ENCODE measurements around the gene ELFN2. TPM values are rescaled to one million over a fixed set of nuclear protein-coding genes. Genes with fewer than 3 reads are reported as not detected.

The ELFN2 gene
- total RNA-seq, 1 experiment from 2014 or later, result 0.34 TPM

DNA sequence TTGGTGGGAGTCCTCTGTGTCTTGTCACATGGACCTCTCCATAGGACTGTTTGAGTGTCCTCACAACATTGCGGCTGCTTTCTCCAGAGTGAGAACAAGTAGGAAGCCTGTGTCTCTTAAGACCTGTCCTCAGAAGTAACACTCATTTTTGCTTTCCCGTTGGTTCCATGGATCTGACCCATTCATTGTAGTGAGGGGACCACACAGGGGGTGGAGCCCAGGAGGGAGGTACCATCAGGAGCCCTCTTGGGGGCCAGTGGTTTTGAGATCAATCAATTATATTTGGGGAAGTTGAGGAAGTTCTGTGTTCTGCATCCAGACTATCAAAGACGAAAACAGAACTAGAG, 5.4 kb upstream of the ELFN2 start:
- DNase-seq (ENCODE audit: low read depth, low spot score), result no peak
- in situ Hi-C loops (cut with HindIII; ENCODE audit: low pct_unique_long_range_greater_than_20kb, low sequenced_read_pairs), result no loop called here

DNA sequence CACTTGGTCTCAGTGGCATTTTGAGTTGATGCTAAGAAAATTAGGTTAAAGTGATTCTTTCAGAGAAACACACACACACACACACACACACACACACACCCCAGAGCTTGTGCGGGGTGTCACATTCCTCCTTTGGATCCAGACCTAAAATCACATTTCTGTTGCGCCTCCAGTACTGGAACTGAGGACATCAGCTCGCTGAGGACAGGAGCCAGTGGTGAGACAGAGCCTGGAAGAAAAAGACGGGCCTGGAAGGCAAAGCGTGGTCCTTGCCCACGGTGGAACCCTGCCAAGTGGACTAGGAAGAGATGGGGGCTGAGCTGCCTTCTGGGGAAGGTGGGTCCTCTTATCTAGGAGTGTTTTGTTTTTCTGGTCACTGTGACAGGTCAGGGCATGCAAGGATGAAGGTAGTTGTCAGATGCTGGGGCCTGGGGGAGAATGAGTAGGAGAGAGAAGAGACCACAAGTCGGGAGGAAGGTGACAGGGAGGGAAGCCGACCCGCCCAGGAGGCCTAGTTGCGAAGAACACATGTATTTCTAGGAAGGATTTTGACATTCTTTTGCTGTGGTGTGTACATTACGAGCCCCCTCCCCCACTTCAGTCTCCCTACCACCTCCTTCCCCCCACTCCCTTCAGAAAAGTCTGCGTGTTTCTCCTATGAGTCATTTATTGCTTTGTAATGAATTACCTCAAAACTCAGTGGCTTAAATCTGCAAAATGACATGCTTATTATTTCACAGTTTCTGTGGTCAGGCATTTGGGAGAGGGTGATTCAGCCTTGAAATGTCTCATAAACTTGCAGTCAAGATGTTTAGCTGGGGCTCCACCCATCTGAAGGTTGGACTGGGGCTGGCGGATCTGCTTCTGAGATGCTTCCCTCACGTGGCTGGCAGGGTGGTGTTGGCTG, 4.8 kb upstream of the ELFN2 start:
- in situ Hi-C loops (cut with HindIII; ENCODE audit: low pct_unique_long_range_greater_than_20kb, low sequenced_read_pairs), result no loop called here
- peak; percentile 44 for DNase-seq (ENCODE audit: low read depth, low spot score)

DNA sequence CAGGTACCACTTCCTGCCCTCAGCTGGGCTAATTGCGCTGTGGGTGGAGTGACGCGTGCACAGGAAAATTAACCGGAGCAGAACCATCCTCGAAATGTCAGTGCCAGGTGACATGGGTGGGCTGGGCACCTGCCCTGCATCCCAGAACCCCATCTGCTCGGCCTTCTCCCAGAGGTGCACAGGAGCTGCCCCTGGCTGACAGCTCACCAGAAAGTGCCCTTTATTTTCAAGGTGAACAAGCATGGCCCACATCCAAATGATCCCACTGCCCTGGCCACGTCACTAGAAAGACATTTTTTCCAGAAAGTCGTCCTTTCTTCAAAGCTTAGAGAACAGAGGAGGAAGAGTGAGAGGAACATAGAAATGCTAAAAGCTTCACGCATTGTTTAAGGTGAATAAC, 4.1 kb upstream of the ELFN2 start:
- DNase-seq (ENCODE audit: low read depth, low spot score), result no peak
- in situ Hi-C loops (cut with HindIII; ENCODE audit: low pct_unique_long_range_greater_than_20kb, low sequenced_read_pairs), result no loop called here

DNA sequence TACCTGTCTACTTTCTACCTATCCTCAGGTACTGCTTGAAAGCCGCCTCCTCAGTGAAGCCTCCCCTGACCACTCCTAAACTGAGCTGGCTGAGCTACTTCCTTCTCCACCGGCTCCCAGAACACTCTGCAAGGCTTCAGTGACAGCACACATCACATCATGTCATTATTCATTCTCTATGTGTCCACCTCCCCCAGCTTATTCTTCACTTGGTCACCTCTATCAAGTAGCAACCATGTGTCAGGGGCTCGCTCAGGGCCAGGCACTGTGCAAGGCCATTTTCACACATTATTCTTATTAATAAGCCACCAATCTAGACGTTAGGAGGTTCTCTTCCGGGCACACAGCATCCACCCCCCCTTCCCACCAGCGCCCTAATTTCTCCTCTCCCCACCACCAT, 3.7 kb upstream of the ELFN2 start:
- no peak for DNase-seq (ENCODE audit: low read depth, low spot score)
- in situ Hi-C loops (cut with HindIII; ENCODE audit: low pct_unique_long_range_greater_than_20kb, low sequenced_read_pairs), result no loop called here

DNA sequence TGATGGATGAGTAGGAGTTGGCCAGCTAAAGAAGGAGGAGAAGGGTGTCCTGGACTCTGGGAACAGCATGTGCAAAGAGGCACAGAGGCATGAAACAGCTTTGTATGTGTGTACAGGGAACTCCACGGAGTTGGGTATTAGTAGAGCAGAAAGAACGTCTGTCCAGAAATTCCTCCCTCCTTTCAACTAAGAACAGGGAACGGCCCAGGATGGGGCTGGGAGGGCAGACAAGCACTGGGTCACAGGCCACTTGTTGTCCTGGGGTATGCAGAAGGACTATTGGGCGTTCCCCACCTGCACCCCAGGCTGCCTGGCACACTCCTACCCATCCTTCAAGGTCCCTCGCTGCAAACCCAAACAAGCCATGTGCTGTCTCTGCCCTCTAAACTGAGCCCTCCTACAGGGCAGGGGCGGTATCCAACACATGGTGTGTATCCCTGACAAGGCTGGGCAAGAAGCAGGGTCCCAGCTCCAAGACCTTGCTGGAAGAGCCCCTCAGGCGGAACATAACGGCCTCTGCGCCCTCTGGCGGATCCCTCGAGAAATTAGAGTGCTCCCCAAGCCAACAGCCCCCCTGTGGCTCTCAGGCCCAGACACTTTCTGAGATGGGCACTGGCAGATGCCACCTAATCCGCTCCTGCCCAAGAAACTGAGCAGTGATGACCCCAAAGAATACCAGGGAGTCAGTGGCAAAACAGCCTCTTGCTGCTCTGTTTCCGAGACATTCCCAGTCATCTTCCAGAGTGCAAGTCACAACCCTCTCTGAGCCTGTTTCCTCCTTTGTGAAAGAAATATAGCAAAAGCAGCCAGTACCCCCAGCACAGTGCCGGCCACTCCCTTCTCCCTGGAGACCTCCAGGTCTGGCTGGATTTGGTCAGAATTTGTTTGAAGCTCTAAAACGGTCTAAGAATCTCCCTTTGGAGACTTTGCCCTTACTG, 1.6 kb upstream of the ELFN2 start:
- in situ Hi-C loops (cut with HindIII; ENCODE audit: low pct_unique_long_range_greater_than_20kb, low sequenced_read_pairs), result no loop called here
- peak; percentile 73 for DNase-seq (ENCODE audit: low read depth, low spot score)

DNA sequence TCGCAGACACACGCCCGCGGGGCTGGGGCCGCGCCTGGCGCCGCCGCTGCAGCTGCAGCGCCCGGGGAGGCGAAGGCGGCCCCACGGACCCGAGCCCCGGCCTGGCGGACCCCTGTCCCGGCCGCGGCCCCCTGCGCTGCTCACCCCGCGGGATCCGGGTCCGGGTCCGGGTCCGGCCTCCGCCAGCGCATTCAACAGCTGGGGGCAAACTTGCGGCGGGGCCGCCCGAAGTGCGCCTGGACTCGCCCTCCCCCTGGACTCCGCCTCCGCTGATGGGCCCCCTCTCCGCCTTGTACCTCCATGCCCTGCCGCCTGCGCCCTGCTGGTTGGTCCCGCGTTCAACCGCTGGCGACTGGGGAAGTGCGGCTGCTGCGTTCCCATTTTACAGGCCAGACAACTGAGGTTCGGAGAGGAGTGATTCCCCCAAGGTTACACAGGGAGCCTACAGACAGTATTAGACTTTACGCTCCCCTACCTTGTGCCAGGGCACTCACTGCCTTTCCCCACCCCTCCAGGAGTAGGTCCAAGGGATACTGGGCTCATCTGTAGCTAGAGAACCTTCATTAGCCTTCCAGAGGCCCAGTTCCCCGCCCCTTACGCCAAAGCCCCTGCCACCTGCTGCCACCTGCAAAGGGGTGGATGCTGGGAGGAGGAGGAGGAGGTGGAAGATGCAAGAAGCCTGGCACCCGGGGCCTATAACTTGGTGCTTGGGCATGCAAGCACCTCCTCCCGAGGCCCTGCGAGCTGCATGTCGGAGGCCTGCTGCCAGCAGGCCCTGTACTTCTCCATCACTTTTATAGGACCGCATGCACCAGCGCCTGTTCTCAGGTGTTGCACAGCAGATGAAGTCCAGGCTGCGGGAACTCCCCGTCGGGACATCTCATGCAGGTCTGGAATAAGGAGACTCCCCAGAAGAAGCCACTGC, 694 bp upstream of the ELFN2 start:
- DNase-seq (ENCODE audit: low read depth, low spot score), result no peak
- in situ Hi-C loops (cut with HindIII; ENCODE audit: low pct_unique_long_range_greater_than_20kb, low sequenced_read_pairs), result no loop called here

DNA sequence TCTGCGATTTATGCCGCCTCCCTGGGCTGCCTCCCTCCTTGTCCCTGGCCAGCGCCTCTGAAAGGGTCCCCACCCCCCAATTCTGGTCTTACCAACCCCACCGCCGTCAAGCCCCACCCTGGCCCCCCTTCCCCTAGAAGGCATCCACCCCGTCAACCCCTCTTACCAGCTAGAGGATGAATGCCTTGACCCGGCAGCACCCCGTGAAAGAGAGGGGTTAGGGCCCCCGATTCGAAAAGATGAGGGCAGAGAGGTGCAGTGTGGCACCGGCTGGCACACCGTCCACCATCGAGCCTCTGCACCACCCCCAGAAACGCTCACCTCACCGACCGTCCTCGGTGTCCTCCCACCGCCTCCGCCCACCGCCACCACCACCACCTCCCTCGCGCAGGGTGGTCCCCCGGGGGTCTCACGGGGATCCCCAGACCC, 559 bp downstream of the ELFN2 start:
- in situ Hi-C loops (cut with HindIII; ENCODE audit: low pct_unique_long_range_greater_than_20kb, low sequenced_read_pairs), result no loop called here
- no peak for DNase-seq (ENCODE audit: low read depth, low spot score)

DNA sequence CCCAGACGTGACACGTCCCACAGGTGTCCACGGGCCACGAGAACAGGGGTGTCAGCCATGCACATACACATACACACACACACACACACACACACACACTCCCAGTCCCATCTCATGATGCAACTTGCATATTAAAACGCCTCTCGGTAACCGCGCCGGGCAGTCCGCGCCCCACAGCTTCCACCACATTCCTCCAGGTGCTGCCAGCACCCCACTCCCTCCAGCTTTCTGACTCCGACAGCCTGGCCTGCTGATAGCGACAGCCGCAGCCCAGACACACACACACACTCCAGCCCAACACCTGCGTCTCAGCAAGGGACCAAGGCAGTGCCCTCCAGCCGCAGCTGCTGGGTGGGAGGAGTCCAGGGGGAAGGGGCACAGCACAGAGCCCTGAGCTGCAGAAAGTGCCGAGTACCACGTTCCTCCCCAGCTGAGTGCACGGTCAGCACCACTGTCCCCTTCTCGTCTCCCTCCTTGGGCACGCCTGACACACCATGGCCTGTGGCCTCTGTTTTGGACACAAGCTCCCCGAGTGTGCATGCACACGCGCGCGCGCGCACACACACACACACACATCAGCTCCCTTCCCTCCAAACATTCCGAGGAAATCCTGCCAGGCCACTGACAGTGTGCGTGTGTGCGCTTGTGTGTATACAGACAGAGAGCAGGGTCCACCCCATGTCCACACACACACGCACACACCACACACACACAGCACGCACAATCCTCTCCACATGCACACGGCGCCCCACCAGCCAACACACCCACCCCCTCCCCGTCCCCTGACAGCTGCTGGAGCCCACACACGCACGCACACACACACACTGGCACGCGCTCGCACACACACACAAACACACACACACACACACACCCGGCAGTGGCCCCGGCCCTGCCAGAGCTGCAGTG, 1.2 kb downstream of the ELFN2 start:
- no peak for DNase-seq (ENCODE audit: low read depth, low spot score)
- in situ Hi-C loops (cut with HindIII; ENCODE audit: low pct_unique_long_range_greater_than_20kb, low sequenced_read_pairs), result no loop called here

DNA sequence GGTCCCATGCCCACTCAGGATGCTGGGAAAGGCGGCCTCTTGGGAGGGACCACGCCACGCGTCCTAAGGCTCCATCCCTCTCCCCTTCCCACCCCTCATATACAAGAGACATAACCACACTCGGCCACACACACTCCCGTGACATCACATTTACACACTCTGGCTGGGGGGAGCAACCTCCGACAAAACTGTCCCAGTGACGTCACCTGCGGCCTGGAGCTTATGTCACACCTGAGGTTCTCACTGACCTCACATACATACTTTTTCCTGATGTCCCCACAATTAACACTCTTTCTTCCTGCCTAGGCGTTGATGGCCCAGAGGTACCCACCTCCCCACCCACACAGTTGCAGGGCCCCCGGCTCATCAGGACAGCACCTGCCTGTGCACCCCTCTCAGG, 1.9 kb downstream of the ELFN2 start:
- DNase-seq (ENCODE audit: low read depth, low spot score), result no peak
- in situ Hi-C loops (cut with HindIII; ENCODE audit: low pct_unique_long_range_greater_than_20kb, low sequenced_read_pairs), result no loop called here

DNA sequence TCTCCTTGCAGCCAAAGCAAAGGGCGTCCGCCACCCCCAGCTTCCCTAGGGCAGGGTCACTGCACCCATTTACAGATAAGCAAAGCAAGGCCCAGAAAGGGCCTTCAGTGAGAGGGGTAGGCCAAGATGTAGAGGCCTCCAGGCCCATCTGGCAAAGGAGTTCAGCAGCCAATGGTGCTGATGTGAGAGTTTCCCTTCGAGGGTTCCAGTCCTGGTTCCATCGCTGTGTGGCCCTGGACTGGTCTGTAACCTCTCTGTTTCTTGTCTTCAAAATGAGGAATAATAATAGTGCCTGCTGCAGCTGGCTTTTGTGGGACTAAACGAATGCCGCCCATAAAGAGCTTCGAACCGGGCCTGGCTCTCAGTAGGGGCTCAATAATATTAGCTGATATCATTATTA, 4.0 kb downstream of the ELFN2 start:
- no peak for DNase-seq (ENCODE audit: low read depth, low spot score)
- in situ Hi-C loops (cut with HindIII; ENCODE audit: low pct_unique_long_range_greater_than_20kb, low sequenced_read_pairs), result no loop called here

DNA sequence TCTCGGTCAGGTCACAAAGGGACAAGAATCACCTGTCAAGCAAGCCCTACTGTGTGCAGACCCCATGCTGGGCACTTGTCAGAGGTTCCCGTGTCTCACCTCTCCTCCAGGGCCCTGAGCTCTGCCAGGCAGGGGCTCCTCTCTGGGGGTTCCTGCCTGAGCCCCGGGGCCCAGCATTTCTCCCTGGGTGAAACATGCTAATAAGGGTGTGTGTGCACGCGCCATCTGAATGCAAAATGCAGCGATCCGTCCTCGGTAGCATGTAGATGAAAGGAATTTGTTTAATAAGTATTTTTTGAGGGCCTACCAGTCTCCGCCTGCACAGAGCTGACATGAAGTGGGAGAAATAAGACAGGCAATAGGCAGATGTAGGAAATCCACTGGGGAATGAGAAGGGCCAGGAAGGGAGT, 5.8 kb downstream of the ELFN2 start:
- in situ Hi-C loops (cut with HindIII; ENCODE audit: low pct_unique_long_range_greater_than_20kb, low sequenced_read_pairs), result no loop called here
- no peak for DNase-seq (ENCODE audit: low read depth, low spot score)

DNA sequence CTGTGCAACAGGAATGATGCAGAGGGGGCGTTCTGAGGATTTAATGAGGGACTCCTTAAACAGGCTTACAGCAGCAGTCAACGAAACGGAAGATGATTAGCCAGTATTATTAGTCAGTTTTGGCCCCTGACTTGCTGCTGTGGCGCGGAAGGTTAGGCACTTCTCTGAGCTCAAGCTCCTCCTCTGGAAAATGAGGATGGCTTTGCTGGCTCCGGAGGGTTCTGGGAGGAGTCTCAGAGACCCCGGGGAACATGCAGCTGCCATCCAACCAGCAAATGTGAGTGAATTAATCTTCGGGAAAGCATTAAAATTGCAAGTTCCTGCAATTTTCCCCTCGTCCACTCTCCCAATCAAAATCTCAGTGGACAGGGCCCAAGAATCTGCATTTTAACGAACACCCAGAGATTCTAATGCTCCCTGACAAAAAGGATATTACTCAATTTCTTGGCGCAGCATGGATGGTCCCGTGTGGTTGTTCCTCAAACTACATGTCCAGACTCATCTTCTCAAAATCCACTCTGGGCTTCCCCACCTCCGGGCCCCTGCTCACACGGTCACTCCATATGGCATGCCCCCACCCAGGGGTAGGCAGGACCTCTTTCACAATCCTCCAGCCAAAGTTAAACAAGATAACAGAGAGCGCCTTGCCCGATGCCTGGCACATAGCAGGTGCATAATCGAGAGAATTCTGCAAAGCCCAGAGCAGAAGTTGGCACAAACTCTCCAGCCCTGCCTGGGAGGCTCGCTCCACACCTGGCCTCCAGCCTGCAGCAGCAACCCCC, 6.4 kb downstream of the ELFN2 start:
- no peak for DNase-seq (ENCODE audit: low read depth, low spot score)
- in situ Hi-C loops (cut with HindIII; ENCODE audit: low pct_unique_long_range_greater_than_20kb, low sequenced_read_pairs), result no loop called here

DNA sequence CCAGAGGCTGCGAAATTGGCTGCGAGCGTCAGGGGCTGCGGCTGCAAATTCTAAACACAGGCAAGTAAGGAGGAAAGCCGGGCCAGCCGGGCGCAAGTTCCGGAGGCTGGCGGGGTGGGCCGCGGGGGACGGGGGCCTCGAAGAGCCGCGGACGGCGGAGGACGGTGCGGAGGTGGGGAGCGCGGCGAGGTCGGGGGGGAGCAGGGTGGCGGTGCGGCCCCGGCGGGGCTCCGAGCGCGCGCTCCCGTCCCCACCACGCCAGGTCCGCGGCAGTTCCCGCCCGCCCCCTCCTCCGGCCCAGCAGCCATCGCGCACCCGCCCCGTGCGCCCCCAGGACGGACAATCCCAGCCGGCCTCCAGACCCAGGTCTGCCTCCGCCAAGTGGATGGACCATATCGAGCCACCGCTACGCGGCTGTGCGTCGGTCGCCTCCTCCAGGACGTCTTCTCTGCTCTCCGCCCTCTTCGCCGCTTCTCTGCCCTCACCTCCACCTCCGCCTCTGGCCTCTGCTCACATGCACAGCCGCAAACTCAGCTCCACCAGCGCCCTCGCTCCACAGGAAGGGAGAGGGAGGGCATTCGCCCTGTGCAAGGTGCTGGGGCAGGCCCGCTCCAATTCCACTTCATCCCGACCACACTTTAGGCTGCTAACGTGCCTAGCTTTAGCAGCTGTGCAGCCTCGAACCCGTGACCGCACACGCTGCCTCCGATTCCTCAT, 7.2 kb downstream of the ELFN2 start:
- in situ Hi-C loops (cut with HindIII; ENCODE audit: low pct_unique_long_range_greater_than_20kb, low sequenced_read_pairs), result no loop called here
- DNase-seq (ENCODE audit: low read depth, low spot score), result no peak

DNA sequence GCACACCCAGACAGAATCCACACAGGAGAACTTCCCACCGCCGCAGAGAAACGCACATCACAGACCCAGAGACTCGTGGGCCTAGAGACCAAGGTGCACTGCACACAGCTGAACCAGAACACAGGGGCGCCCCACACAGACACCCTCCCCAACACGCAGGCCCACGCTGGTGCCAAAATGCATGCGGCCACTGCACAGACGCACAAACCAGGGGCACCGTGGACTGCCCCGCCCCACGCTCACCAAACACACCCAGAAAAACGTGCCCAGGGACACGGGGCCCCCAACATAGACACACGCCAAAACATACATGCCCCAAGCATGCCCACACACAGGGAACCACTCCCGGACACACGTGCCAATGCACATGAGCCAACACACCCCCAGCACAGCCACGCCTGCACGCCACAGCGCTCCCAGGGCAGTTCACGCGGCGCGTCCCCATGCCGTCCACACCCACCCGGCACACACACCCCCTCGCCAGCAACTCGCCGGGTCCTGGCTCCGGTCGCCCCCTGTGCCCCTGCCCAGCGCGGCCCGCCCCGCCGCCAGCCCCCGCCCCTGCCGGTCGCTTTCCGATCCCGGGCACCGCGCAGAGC, 7.8 kb downstream of the ELFN2 start:
- in situ Hi-C loops (cut with HindIII; ENCODE audit: low pct_unique_long_range_greater_than_20kb, low sequenced_read_pairs), result no loop called here
- DNase-seq (ENCODE audit: low read depth, low spot score), result no peak

DNA sequence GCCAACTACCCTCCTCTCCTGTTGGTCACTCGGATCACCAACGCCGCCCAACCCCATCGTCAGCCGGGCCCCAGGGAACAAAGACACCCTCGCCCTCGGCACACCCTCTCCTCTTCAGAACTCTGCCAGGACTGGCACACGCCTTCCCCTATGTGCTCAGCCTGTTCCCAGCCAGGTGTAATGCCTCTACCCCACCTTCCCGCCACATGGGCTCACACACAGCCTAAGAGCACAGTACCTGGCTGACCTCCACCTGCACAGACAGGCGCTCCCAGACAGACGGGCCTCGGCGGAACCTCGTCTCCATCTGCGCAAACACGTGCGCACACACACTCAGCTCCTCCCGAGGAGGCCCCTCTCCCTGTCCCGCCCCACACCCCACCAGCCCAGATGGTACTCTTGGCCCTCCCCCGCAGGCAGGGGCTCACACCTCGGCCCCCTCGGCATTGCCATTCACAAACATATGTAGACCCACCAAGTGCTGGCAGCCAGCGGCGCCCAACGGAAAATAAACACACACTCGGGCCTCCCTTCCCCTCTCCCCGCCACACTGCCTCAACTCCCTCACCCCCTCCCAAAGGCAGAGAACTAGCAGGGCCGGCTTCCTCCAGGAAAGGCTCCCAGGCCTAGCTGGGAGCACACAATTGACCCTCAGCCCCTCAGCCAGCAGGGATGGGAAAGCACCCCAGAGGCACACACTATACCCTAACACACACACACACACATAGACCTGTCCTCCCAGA, 8.5 kb downstream of the ELFN2 start:
- in situ Hi-C loops (cut with HindIII; ENCODE audit: low pct_unique_long_range_greater_than_20kb, low sequenced_read_pairs), result no loop called here
- DNase-seq (ENCODE audit: low read depth, low spot score), result no peak

Measured in SK-MEL-5 (cell line).